H9 (cell line): ENCODE data around the gene MTMR12. TPM values are rescaled to one million over a fixed set of nuclear protein-coding genes. Genes with fewer than 3 reads are reported as not detected.

ENCODE experiments used
- DNase-seq: peaks from one replicate; pipeline ENCODE4 v3.0.0-alpha.2; 2017
- H2AFZ ChIP-seq: one replicate; pipeline ENCODE4 v1.6.1; 2013; ENCODE audit warnings: mild to moderate bottlenecking, low read length, control low read depth, moderate library complexity
- H2AK5ac ChIP-seq: 2 replicates; pipeline ENCODE4 v1.6.1; 2013; ENCODE audit warnings: low read length, control low read depth, mixed read lengths; ENCODE audit not compliant: insufficient read length
- H2BK120ac ChIP-seq: one replicate; pipeline ENCODE4 v1.6.1; 2013; ENCODE audit warnings: low read depth, mild to moderate bottlenecking, low read length, control low read depth, inconsistent platforms; ENCODE audit not compliant: poor library complexity, severe bottlenecking
- H2BK12ac ChIP-seq: 2 replicates; pipeline ENCODE4 v1.6.1; 2013; ENCODE audit warnings: low read length, control low read depth, mixed read lengths, low read depth; ENCODE audit not compliant: insufficient read length
- H2BK15ac ChIP-seq: 2 replicates; pipeline ENCODE4 v1.6.1; 2013; ENCODE audit warnings: low read depth, low read length, control low read depth
- H2BK20ac ChIP-seq: one replicate; pipeline ENCODE4 v1.6.1; 2013; ENCODE audit warnings: low read depth, mild to moderate bottlenecking, low read length, control low read depth, inconsistent platforms; ENCODE audit not compliant: poor library complexity, severe bottlenecking
- H2BK5ac ChIP-seq: 2 replicates; pipeline ENCODE4 v1.6.1; 2013; ENCODE audit warnings: low read length, control low read depth, mixed read lengths; ENCODE audit not compliant: insufficient read length
- H3K14ac ChIP-seq: 2 replicates; pipeline ENCODE4 v1.6.1; 2013; ENCODE audit warnings: low read length, control low read depth; ENCODE audit not compliant: insufficient read depth
- H3K18ac ChIP-seq: 2 replicates; pipeline ENCODE4 v1.6.1; 2013; ENCODE audit warnings: low read depth, mild to moderate bottlenecking, mixed read lengths, low read length, control low read depth; ENCODE audit not compliant: insufficient read length
- H3K23ac ChIP-seq: 2 replicates; pipeline ENCODE4 v1.6.1; 2013; ENCODE audit warnings: low read length, control low read depth, mixed read lengths, low read depth; ENCODE audit not compliant: insufficient read length
- H3K23me2 ChIP-seq: 2 replicates; pipeline ENCODE4 v1.6.1; 2013; ENCODE audit warnings: low read depth, mild to moderate bottlenecking, mixed read lengths, low read length, control low read depth; ENCODE audit not compliant: insufficient read length, poor library complexity, severe bottlenecking
- H3K27ac ChIP-seq: 2 replicates; pipeline ENCODE4 v1.5.1; 2013; ENCODE audit warnings: low read length, control low read depth, mixed read lengths, low read depth; ENCODE audit not compliant: insufficient read length
- H3K27me3 ChIP-seq: 2 replicates; pipeline ENCODE4 v1.6.1; 2013; ENCODE audit warnings: low read length, control low read depth, inconsistent platforms; ENCODE audit not compliant: insufficient read depth
- H3K4ac ChIP-seq: 2 replicates; pipeline ENCODE4 v1.6.1; 2013; ENCODE audit warnings: low read depth, mild to moderate bottlenecking, control low read depth, inconsistent platforms, low read length, moderate library complexity
- H3K4me1 ChIP-seq: 2 replicates; pipeline ENCODE4 v1.6.1; 2013; ENCODE audit warnings: low read length, control low read depth, inconsistent platforms; ENCODE audit not compliant: insufficient read depth
- H3K4me2 ChIP-seq: 2 replicates; pipeline ENCODE4 v1.6.1; 2013; ENCODE audit warnings: low read length, control low read depth, mixed read lengths; ENCODE audit not compliant: insufficient read length, insufficient read depth
- H3K56ac ChIP-seq: 2 replicates; pipeline ENCODE4 v1.6.1; 2013; ENCODE audit warnings: low read depth, mild to moderate bottlenecking, mixed read lengths, low read length, control low read depth; ENCODE audit not compliant: insufficient read length
- H3K79me1 ChIP-seq: 2 replicates; pipeline ENCODE4 v1.6.1; 2013; ENCODE audit warnings: low read depth, mild to moderate bottlenecking, moderate library complexity, low read length, control low read depth, inconsistent platforms; ENCODE audit not compliant: insufficient read depth, poor library complexity, severe bottlenecking
- H3K79me2 ChIP-seq: 2 replicates; pipeline ENCODE4 v1.6.1; 2013; ENCODE audit warnings: low read length, control low read depth, inconsistent platforms; ENCODE audit not compliant: insufficient read depth
- H3K9ac ChIP-seq: 2 replicates; pipeline ENCODE4 v1.6.1; 2013; ENCODE audit warnings: low read length, control low read depth, mixed read lengths; ENCODE audit not compliant: insufficient read length; ENCODE audit errors: extremely low read depth
- H3K9me3 ChIP-seq: one replicate; pipeline ENCODE4 v1.6.1; 2013; ENCODE audit warnings: low read depth, low read length, inconsistent platforms; ENCODE audit not compliant: control insufficient read depth
- H3T11ph ChIP-seq: one replicate; pipeline ENCODE4 v1.6.1; 2013; ENCODE audit warnings: mild to moderate bottlenecking, low read length, control low read depth, inconsistent platforms
- H4K20me1 ChIP-seq: one replicate; pipeline ENCODE4 v1.6.1; 2013; ENCODE audit not compliant: control insufficient read depth, insufficient read length, insufficient read depth
- H4K5ac ChIP-seq: 2 replicates; pipeline ENCODE4 v1.6.1; 2013; ENCODE audit warnings: low read depth, mild to moderate bottlenecking, mixed read lengths, low read length, control low read depth; ENCODE audit not compliant: insufficient read length
- H4K8ac ChIP-seq: replicated peaks from 2 replicates; pipeline ENCODE4 v1.6.1; 2013; ENCODE audit warnings: low read length, control low read depth, mixed read lengths, low read depth; ENCODE audit not compliant: insufficient read length
- H4K91ac ChIP-seq: 2 replicates; pipeline ENCODE4 v1.6.1; 2013; ENCODE audit warnings: low read depth, mild to moderate bottlenecking, moderate library complexity, mixed read lengths, low read length, control low read depth; ENCODE audit not compliant: insufficient read length
- H3K27ac Mint-ChIP-seq, 3 experiments: 2 replicates in 2 of 3; 3 replicates in 1 of 3; pipeline ENCODE4 v1.8.0; 2020 to 2021; ENCODE audit warnings: mixed read lengths in 3 of 3, mild to moderate bottlenecking in 1 of 3, moderate library complexity in 1 of 3
- H3K27me3 Mint-ChIP-seq: 2 replicates; pipeline ENCODE4 v1.8.0; 2021; ENCODE audit warnings: low read depth, mild to moderate bottlenecking, moderate library complexity, mixed read lengths
- H3K36me3 Mint-ChIP-seq, 3 experiments: 2 replicates in 2 of 3; 3 replicates in 1 of 3; pipeline ENCODE4 v1.8.0; 2020 to 2021; ENCODE audit warnings: low read depth in 3 of 3, mixed read lengths in 3 of 3; ENCODE audit not compliant: insufficient read depth in 1 of 3
- H3K4me1 Mint-ChIP-seq, 2 experiments: 2 replicates each; pipeline ENCODE4 v1.8.0; 2020; ENCODE audit warnings: mixed read lengths in 2 of 2
- H3K4me3 Mint-ChIP-seq, 2 experiments: 2 replicates in 1 of 2; 3 replicates in 1 of 2; pipeline ENCODE4 v1.8.0; 2020 to 2021; ENCODE audit warnings: mild to moderate bottlenecking in 2 of 2, mixed read lengths in 2 of 2, moderate library complexity in 1 of 2
- H3K9me3 Mint-ChIP-seq, 2 experiments: 2 replicates in 1 of 2; 3 replicates in 1 of 2; pipeline ENCODE4 v1.8.0; 2020; ENCODE audit warnings: mild to moderate bottlenecking in 2 of 2, mixed read lengths in 2 of 2, moderate library complexity in 1 of 2
- CTCF ChIP-seq: fragments of 200-600 bp; sonication (generic); conservative IDR thresholded peaks from 3 replicates; pipeline ENCODE4 v1.8.0; 2021; ENCODE audit warnings: antibody characterized with exemption, mild to moderate bottlenecking
- WGBS: extraction: QIAGEN DNeasy Blood & Tissue Kit; methylation state at CpG from one replicate; pipeline ENCODE4 v1.1.7; 2013; ENCODE audit warnings: missing lambda C conversion rate, low lambda C conversion rate, mixed read lengths; ENCODE audit not compliant: insufficient read length; ENCODE audit errors: extremely low coverage; 5-methylcytosine and 5-hydroxymethylcytosine counted together
- total RNA-seq: library from RNA; stranded (reverse); gene quantifications from 2 replicates; pipeline ENCODE4 v1.2.1, GENCODE V29; 2021

MTMR12 gene
- total RNA-seq, 1 experiment from 2014 or later = 39.3 TPM

DNA sequence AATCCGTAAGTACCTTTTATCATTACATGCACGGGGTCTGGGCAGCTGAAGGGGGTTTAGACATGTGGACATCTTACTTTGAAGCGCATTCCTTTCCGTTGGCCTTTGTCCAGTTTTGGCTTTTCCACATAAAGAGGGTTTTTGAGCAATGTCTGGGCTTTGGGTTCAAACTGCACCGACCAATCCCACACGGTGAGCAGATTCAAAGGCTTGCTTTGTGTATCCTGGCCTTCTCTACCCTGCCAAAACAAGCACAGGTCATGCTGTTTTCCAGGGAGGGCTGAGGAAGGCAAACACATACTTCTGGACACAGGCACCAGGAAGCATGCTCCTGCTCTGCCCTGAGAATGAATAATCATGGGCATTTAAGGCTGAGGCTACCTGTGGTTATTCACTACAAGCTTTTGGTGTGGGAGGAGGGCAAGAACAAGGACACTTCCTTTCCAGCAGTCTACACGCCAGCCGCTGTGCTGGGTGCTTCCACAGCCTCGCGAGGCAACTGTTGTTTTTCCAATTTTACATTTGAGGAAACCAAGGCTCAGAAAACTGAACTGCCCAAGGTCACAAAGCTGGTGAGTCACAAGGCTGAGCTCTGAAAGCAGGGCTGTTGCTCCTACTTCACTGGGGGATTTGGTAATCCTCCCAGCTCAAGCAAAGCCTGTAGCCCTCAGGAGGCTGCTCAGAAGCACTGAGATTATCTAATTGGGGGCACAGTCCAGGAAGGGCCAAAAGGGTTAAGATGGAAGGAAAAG, 78.9 kb downstream of the MTMR12 start:
- Histone ChIP-seq H3K4me2 (no peak overlapping the region), H2AK5ac (no peak overlapping the region), H3K56ac (no peak overlapping the region), H3K9me3 (no peaks in the 10 kb centered on the region), H3K4ac (no peak overlapping the region), H4K5ac (no peak overlapping the region), H2BK15ac (no peak overlapping the region), H3K27ac (no peak overlapping the region), H2BK20ac (no peak overlapping the region), H2BK5ac (no peak overlapping the region), H3K4me1 (no peaks in the 10 kb centered on the region), H3K23me2 (no peaks in the 10 kb centered on the region), H3K79me2 (no peaks in the 10 kb centered on the region), H3T11ph (no peak overlapping the region), H2BK12ac (no peak overlapping the region), H3K23ac (no peak overlapping the region), H3K27me3 (no peaks in the 10 kb centered on the region), H4K20me1 (no peaks in the 10 kb centered on the region), H4K8ac (no peak overlapping the region), H3K9ac (no peak overlapping the region), H3K14ac (no peak overlapping the region), H3K18ac (no peak overlapping the region), H3K79me1 (no peaks in the 10 kb centered on the region), H4K91ac (no peak overlapping the region), H2BK120ac (no peak overlapping the region), H2AFZ (no peak overlapping the region)
- DNase-seq = no peak
- TF ChIP-seq CTCF = no peak
- Mint-ChIP-seq H3K27ac (no peak overlapping the region), H3K4me3 (no peak overlapping the region; a peak in 1 of 5 replicates), H3K27me3 (no peaks in the 10 kb centered on the region), H3K4me1 (peaks cover 6 to 16% of the 10 kb centered on the region in 2 experiments), H3K36me3 (peaks cover 30 to 74% (median 61%) of the 10 kb centered on the region in 3 experiments), H3K9me3 (no peaks in the 10 kb centered on the region)
- WGBS = no CpG with 5 or more reads among the region's 10 CpGs
